GM19463 (cell line): Measurements from ENCODE around the gene MAP2K2.

Experiments used
- ATAC-seq: cut with Tn5 transposase; IDR thresholded peaks from one replicate; pipeline ENCODE4 v1.9.1; 2021; ENCODE audit warnings: mild to moderate bottlenecking, moderate library complexity; ENCODE audit not compliant: unreplicated experiment

The MAP2K2 gene

DNA sequence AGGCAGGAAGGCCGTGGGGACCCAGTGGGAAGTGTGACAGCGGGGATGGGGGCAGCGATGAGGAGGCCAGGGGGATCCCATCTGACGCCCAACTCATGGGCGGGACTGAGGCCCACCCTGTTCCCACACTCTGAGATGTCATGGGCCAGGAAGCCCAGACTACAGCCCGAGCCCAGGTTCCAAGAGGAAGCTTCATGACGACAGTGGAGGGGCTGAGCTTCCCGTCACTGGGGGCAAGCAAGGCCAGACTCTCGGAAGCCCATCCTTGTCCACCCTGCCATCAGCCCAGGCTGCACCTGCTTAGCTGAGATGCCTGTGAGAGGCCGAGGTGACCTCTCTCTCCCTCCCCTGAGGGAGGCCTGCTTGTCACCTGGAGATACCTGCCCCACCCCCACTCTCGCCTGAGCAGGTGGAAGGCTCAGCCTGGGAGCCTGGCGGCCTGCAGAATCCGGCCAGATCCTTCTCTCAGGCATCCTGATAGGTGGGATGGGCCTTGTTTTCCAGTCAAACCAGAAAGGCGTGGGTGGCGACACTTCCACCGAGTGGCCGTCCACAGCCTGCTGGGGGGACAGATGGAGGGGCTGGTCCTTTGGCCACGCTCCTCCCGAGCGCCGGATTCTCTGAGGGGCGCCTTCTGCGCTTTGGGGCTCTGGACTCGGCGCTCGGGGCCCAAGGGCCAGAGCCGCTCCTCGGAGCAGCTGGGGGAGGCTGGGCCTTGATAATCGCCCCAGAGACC is 62.1 kb downstream of the MAP2K2 start:
- ATAC-seq, result no peak

DNA sequence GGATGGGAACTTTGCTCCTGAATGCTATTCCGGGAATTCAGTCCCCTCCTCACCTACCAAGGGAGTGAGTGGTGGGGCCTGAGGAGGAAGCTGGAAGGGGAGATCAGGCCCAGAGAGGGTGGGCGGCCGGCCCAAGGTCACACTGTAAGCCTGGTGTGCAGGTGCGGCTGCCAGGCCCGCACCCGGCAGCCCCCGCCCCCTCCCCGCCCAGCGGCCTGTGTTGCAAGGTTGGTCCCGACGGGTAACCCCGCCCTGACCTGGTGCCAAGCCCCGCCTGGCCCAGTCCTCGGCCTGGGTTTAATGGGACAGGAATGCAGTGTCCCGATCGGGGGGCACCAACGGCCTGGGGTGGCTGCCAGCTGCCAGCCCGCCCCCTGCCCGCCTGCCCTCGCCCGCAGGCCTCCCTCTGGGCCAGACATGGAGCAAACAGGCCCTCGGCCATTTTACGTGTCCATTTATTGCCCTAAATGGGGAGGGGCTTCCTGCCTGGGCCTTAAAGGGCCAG is 62.7 kb downstream of the MAP2K2 start:
- no peak for ATAC-seq

DNA sequence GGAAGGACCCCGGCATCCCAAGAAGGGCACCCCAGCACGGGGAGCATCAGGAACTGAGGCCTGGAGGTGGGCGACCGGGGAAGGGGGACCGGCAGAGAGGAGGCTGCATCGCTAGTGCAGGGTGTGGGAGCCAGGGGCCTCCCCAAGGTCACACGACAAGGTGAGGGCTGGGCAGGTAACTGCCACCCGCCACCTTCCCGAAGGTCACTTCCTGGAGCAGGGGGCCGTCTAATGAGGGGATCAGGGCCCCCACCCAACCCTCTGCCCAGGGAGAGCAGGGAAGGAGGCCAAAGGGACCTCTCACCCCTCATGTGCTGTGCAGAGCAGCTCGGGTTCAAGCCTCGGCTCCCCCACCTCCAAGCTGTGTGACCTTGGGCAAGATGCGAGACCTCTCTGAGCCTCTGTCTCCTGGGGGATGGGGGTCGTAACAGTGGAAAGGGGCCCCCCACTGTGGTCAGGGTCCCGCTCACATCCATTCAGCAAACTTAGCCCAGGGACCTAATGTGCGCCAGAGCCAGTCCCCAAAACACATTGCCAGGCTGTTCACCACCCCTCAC is 63.2 kb downstream of the MAP2K2 start:
- ATAC-seq, result no peak

DNA sequence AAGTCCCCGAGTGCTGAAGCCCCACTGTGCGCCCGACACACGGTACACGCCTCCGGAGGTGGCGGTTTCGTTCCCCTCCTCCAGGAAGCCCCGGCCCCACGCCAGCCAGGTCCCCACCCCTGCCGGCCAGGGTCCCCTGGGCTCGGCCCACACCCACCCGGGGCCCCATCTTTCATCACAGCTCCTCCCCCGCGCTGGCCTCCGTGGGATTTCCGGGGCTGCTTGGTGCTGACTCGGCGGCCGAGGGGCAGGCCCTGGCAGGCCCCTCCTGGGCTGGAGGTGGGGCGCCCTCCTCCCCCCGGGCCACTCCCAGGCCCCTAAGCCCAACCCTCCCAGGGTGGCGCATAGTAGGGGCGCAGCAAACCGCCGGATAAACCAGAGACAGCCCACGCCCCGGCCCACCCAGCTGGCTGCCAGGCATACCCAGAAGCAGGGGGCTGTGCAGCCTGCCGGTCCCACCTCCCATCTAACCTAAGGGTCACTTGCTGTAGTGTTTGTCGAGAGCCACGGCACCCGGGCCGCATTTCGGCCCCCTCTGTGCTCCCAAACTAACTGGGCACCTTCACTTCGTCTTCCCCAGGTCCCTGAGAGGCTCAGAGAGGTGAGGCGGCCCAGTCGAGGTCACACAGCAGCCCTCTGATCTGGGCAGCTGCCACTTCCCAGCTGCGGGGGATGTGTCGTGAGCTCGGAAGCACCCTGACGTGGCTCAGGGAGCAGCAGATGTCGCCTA is 63.9 kb downstream of the MAP2K2 start:
- no peak for ATAC-seq

DNA sequence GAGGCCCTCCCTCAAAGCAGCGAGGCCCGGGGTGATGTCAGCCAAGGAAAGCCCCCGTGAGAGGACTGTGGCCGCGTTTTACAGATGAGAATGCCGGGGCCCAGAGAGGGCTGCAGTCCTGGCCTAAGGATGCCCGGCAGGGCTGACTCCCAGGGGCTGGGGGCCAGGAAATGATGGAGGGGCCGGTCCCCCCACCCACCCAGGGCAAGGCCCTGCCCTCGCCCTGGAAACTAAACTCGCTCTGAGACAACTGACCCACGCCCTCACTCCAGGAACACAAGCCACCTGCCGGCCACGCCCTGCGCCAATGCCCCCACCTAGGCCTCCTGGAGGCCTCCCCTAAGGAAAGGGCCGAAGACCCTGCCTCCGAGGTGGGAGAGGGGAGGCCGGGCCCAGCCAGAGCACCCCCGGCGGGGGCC is 64.5 kb downstream of the MAP2K2 start:
- no peak for ATAC-seq

DNA sequence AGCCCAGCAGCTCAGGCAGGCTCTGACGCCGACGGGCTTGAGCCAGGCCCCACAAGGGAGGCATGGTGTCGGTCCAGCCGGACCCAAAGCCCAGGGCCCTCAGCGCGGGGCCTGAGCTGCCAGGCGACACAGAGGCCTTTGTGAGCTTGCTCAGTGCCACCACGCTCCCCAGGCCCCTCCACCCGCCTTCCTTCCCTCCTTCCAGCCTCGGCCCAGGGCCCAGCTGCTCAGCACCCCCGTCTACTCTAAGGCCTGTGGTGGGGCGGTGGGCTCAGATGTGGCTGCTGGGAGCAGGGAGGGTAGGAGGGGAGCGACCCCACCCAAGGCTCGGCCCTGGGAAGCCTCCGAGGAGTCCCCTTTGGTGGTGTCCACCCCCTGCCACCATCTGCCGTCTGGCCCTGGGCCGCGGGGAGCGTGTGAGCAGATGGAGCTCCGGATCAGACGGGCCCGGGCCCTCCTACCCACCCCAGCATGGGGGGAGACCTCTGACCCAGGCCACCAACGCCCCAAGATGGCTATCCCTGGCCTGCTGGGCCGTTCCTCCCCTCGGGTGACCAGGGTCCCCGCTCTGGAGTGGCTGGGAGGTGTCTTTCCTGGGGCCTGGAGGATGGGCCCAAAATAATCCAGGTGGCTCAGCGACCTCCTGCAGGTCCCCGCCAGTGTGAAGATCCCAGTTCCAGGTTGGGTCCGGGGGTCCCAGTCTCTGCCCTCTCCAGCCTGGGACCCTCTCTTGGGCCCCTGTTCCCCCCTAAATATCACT is 65.0 kb downstream of the MAP2K2 start:
- no peak for ATAC-seq

DNA sequence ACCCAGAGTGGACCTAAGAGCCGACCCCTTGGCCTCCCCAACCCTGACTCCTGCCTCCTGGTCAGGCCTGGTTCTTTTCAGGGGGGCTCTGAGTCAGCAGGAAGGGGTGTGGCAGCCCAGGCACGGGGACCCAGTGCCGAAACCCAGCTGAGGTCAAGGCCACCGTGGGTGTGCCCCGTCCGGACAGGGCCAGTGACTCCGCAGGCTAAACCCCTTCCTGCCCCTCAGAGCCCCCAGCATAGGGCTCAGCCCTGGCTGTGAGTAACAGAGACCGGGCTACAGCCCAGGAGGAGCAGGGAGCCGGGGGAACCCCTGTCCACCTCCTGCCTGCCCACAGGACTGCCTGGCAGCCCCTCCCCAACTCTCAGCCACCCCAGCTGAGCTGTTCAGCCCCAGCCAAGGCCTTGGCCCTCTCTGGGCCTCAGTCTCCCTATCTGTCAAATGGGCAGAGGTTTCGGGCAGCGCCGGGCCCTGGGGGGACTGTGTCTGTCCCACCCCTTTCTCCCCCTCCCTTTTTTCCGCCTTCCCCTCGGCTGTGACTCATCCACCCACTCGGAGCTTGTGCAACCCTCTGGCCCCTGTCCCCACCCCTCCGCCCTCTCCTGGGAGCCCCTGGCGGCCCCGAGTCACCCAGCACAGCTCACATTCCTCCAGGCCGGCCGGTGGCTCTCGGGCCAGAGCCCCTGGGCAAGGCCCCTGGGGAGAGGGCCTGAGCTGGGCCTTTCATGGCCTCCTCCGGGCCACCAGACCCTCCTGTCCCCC is 65.8 kb downstream of the MAP2K2 start:
- ATAC-seq, result no peak

DNA sequence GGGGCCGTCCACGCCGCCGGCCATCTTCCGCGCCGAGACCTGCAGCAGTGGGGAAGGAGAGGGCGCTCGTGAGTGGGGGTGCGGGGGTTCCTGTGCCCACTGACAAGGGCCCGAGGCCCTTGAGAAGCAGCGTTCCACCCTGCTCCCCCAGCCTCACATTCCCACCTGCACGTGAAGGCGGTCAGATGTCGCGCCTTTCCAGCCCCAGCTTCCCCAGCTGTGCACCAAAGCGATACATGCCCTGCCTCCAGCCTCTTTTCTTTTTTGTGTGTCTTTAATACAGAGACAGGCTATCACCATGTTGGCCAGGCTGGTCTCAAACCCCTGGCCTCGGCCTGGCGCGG is 68.7 kb downstream of the MAP2K2 start:
- ATAC-seq, result no peak

DNA sequence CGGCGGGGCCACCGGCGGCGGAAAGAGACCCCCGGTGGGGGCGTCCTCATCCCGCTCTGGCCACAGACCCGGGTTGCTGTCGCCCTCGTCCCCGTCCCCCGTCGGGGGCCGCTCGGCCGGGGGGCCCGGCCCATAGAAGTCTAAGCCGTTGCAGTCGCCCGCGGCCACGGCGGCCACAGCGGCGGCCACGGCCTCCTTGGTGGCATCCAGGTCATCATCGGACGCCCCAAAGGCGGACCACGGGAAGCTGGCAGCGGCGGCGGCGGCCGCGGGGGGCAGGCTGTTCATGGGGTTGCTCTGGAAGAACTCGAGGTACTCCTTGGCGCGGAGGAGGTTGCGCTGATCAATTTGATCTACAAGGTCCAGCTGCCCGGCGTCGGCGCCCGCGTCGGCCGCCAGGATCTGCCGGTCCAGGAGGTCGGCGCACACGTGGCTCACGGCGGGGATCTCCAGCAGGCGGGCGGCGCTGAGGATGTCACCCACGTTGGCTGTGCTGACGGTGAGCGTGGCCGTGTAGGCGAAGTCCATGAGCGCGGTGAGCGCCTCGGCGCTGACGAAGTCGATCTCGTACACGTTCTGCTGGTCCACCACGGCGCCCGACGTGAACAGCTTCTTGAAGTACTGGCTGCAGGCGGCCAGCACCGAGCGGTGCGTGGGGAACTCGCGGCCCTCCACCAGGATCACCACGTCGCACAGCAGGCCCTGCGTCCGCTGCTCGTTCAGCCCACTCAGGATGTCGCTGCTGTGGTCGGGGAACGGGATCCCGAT is 69.3 kb downstream of the MAP2K2 start:
- no peak for ATAC-seq

DNA sequence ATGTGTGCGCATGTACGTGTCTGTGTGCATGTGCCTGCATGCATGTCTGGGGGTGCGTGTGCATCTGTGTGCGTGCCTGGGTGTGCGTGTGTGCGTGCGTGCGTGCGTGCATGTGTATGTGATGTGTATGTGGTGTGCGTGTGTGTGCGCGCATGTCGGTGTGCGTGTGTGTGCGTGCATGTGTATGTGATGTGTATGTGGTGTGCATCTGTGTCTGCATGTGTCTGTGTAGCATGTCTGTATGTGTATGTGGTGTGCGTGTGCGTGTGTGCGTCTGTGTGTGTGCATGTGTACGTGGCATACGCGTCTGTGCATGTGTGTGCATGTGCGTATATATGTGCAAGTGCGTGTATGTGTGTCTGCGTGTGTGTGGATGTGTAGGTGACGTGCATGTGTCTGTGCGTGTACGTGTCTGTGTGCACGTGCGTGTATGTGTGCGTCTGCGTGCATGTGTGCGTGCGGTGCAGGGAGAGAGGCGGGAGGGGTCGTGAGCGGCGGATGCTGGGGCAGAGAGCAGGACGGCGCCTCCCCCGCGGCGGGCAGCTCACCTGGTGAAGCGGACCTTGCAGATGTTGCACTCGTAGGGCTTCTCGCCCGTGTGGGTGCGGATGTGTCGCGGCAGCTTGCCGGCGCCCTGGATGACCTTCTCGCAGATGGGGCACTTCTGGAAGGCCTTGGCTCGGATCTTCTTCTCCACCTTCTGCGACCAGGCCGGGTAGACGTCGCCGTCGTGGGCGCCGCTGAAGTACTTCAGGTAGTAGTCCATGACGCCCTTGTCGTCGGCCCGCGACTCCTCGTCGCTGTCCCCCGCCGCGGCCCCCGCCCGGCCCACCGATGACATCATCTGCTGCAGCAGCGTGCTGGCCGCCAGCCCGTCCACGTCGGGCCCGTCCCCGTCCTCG is 70.2 kb downstream of the MAP2K2 start:
- no peak for ATAC-seq

DNA sequence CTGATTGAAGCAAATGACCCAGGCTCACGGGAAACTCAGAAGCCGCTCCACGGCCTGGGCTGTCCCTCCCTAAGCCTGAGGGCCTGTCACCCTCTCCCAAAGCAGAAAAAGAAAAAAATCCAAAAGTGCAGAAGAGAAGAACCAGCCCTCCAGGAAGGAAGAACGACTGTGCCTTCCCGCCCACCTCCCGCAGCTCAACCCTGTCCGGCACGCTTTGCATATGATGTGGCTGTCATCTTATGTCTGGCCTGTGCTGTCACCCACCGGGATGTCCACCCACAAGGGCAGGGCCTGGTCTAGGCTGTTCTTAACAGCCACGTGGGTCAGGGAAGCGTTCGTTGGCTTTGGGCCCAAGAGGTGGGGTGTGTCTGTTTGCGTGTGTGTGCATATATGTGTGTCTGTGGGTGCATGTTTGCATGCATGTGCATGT is 70.9 kb downstream of the MAP2K2 start:
- no peak for ATAC-seq

DNA sequence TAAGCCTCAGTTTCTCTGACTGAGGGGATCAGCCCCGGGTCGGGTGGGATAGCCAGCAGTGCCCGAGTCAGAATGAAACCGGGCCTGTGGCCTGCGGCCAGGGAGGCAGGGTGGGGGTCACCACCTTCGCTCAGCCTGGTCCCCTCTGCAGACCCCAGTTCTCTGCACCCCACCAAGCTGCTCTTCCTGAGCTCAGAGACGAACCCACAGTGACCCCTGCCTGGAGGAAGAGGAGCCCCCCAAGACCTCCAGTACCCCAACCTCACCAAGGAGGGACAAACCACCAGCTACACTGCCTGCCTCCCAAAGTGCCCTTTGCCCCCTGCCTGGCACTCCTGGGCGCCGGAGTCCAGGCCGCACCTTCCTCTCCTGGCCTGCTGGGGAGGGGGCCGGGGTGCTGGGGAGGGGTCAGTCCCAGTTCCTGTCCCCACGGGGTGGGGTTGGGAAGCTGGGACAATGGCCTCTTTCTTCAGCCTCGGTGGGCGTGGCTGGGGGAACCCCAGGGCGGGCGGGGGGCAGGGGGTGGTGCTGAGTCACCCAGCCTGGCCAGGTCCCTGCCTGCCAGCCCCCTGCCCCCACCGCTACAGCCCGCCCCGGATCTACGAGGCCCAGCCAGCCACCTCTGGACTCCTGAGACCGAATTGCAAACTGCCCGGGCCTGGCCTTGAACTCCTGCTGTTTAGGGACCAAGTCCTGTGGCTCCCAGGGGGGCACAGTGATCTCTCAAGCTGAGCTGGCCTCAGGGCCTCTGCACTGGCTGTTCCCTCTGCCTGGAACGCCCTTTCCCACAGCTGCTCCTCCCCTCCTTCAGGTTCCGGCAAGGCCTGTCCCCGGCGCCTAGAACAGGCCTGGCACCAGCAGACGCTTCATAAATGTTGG is 71.6 kb downstream of the MAP2K2 start:
- ATAC-seq, result no peak

DNA sequence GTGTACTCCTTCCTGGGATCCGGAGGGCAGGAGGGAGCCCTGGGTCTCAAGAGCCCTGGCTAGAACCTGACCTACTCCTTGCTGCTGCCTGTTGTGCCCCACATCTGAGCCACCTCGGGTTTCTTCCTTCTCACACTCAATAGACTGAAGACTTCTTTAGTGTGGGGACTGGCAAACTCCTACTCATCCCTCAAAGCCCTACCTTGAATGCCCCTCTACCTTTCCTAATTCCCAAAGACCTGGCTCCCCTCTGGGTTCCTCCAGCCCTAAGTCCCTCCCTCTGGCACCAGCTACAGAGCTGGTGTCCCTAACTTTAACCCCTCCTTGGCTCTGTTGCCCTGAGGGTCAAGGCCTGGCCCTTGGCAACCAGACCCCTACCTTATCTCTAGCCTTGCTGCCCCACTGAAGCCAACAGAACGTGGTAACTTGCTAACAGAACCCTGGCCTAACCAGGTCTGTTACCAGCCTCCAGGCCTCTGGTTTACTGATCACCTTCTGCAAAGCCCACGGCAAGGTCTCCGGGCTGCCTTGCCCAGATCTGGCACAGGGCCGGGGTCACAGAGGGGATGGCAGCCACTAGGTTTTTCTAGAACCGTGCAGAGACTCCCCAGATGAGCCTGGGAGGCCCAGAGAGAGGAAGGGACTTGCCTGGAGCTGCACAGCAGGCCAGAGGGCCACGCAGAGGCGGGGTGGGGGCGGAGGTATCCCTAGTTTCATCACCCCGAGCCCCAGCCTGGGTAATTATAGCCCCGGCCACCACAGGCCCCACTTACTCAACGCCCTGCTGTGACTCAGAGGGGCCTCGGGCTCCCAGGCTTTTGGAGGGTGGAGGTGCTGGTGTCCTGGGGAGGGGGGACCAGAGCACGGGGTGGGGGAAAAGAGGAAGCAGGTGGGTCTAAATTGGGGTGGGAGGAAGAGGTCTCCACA is 72.5 kb downstream of the MAP2K2 start:
- ATAC-seq, result no peak

DNA sequence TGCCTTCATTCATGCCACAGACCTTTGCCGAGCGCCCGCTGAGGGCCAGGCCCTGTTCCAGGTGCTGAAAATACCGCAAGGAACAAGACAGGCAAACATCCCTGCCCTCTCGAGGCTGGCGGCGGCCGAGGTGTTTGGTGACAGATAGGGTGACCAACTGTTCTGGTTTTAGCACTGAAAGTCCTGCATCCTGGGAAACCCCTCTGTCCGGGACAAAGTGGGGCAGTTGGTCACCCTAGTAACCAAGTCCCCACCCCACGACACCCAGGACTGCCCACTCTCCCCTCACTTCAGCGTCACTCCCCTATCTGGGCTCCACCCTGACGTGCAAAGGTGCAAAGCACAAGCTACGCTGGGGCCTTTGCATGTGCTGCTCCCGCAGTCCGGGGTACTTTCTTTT is 74.5 kb downstream of the MAP2K2 start:
- no peak for ATAC-seq

DNA sequence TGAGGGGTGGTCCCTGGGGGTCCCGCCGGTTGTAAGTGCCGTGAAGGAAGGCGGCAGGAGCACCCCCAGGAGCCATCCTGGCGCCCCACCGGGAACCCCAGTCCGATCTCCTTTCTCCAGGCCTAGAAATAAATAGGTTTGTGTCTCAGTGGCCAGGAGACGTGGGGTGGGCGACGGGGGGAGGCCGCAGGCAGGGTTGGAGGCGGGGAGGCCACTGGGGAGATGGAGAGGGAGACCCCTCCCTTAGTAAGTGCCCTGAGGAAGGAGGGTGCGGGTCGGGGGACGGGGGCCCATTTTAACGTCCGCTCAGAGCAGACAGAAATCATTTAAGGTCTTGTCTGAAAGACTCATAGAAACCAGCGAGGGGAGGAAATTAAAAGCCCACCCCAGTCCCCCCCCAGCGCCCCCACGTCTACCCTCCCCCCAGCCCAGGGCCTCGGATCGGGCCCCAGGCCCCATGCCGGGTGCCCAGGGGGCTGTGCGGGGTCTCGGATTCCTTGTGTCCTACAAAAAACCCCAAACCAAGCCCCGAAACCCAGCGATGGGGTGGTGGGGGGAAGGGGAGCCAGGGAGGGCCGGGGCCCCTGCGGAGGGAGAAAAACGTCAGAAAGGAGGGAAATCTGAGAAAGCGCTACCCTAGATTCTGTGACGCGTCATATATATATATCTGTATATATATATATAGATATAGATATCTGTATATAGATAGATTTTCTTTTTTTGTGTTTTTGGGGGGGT is 76.8 kb downstream of the MAP2K2 start:
- ATAC-seq, result no peak

DNA sequence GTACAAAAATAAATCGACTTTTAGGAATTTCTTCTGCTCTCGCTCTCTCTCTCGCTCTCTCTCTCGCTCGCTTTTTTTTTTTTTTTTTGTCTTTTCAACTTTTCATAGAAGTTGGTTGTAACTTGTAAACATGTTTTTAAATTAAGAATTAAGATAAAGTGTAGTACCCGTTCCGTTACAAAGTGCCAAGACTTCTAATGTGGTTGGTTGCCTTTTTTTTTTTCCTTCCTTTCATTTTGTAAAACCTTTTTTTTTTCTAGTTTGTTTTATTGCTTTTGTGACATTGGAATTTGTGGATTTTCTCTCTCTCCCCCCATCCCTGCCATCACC is 77.6 kb downstream of the MAP2K2 start:
- ATAC-seq, result no peak
